HL-60 (cell line): Measurements from ENCODE around the gene IL13RA1.

Source experiments
- GABPA ChIP-seq: IDR thresholded peaks from 2 replicates; pipeline ENCODE4 v1.6.1; 2012; ENCODE audit warnings: low read depth
- POLR2AphosphoS5 ChIP-seq: IDR thresholded peaks from 2 replicates; pipeline ENCODE4 v1.6.1; 2012; ENCODE audit warnings: low read depth
- SPI1 ChIP-seq: IDR thresholded peaks from 2 replicates; pipeline ENCODE4 v1.6.1; 2012; ENCODE audit warnings: low read depth, mild to moderate bottlenecking, borderline replicate concordance
- TF ChIP-seq, protein P1 (sequence below): IDR thresholded peaks from one replicate; pipeline ENCODE4 v1.5.1; 2011; ENCODE audit warnings: low read length, control low read depth, inconsistent platforms; ENCODE audit not compliant: insufficient read depth
- TF ChIP-seq, protein P2 (sequence below): IDR thresholded peaks from 2 replicates; pipeline ENCODE4 v1.6.1; 2012; ENCODE audit warnings: low read depth; ENCODE audit not compliant: insufficient replicate concordance

DNA sequence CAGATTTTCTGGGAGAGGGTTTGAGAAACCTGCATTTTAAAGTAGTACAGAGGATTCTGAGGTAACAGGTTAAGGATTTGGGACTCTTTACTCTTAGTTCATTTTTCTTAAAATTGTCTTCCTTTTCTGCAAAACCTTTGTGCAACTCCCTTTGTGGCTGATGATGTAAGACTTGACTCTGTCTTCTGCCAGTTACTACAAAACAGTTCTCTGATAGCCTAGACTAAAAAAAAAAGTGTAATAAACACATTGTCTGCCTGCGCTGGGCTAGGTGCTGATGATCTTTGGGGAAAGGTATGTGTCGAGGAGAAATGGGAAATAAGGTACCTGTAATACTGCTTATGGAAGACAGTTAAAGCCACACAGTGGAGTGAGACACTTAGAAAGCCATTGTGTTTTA lies 28.7 kb downstream of the IL13RA1 start:
- TF ChIP-seq, protein P1, sequence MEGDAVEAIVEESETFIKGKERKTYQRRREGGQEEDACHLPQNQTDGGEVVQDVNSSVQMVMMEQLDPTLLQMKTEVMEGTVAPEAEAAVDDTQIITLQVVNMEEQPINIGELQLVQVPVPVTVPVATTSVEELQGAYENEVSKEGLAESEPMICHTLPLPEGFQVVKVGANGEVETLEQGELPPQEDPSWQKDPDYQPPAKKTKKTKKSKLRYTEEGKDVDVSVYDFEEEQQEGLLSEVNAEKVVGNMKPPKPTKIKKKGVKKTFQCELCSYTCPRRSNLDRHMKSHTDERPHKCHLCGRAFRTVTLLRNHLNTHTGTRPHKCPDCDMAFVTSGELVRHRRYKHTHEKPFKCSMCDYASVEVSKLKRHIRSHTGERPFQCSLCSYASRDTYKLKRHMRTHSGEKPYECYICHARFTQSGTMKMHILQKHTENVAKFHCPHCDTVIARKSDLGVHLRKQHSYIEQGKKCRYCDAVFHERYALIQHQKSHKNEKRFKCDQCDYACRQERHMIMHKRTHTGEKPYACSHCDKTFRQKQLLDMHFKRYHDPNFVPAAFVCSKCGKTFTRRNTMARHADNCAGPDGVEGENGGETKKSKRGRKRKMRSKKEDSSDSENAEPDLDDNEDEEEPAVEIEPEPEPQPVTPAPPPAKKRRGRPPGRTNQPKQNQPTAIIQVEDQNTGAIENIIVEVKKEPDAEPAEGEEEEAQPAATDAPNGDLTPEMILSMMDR, result no peak
- no peak for TF ChIP-seq GABPA
- no peak for TF ChIP-seq POLR2AphosphoS5
- TF ChIP-seq, protein P2, sequence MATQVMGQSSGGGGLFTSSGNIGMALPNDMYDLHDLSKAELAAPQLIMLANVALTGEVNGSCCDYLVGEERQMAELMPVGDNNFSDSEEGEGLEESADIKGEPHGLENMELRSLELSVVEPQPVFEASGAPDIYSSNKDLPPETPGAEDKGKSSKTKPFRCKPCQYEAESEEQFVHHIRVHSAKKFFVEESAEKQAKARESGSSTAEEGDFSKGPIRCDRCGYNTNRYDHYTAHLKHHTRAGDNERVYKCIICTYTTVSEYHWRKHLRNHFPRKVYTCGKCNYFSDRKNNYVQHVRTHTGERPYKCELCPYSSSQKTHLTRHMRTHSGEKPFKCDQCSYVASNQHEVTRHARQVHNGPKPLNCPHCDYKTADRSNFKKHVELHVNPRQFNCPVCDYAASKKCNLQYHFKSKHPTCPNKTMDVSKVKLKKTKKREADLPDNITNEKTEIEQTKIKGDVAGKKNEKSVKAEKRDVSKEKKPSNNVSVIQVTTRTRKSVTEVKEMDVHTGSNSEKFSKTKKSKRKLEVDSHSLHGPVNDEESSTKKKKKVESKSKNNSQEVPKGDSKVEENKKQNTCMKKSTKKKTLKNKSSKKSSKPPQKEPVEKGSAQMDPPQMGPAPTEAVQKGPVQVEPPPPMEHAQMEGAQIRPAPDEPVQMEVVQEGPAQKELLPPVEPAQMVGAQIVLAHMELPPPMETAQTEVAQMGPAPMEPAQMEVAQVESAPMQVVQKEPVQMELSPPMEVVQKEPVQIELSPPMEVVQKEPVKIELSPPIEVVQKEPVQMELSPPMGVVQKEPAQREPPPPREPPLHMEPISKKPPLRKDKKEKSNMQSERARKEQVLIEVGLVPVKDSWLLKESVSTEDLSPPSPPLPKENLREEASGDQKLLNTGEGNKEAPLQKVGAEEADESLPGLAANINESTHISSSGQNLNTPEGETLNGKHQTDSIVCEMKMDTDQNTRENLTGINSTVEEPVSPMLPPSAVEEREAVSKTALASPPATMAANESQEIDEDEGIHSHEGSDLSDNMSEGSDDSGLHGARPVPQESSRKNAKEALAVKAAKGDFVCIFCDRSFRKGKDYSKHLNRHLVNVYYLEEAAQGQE, result no peak
- no peak for TF ChIP-seq SPI1
